Activated T-helper 1 cell treated with anti-CD3 and anti-CD28 coated beads, Interleukin-12 subunit alpha, Interleukin-12 subunit beta, Interleukin-2, Interleukin-4 antibody, amounts not matched to agents 30 ng/mL and 10 ng/mL and 1 ng/mL, durations not matched to agents 14 hours and 24 hours and 36 hours (primary cell): Measurements from ENCODE around the gene KLRD1. TPM values are rescaled to one million over a fixed set of nuclear protein-coding genes. Genes with fewer than 3 reads are reported as not detected.
"Not testable (repeated sequence)": the region's sequence is repeated elsewhere in the genome, so short reads cannot be mapped to it uniquely, and the experiment has no call there.

ENCODE experiments used
- DNase-seq: peaks from one replicate; pipeline ENCODE4 v3.0.0; 2021; ENCODE audit warnings: low spot score
- H3K27ac Mint-ChIP-seq: one replicate; pipeline ENCODE4 v1.8.0; 2021; ENCODE audit warnings: mild to moderate bottlenecking, mixed read lengths
- H3K27me3 Mint-ChIP-seq: one replicate; pipeline ENCODE4 v1.8.0; 2022; ENCODE audit warnings: mild to moderate bottlenecking, moderate library complexity, mixed read lengths; ENCODE audit not compliant: insufficient read depth
- H3K36me3 Mint-ChIP-seq: one replicate; pipeline ENCODE4 v1.8.0; 2021; ENCODE audit warnings: low read depth, mixed read lengths
- H3K4me1 Mint-ChIP-seq: one replicate; pipeline ENCODE4 v1.8.0; 2021; ENCODE audit warnings: low read depth, mixed read lengths
- H3K4me3 Mint-ChIP-seq: one replicate; pipeline ENCODE4 v1.8.0; 2021; ENCODE audit warnings: mild to moderate bottlenecking, moderate library complexity, mixed read lengths
- H3K9me3 Mint-ChIP-seq: one replicate; pipeline ENCODE4 v1.8.0; 2021; ENCODE audit warnings: mixed read lengths
- intact Hi-C: fragments of 100-400 bp; cut with micrococcal nuclease; formaldehyde crosslinking; loops from one replicate; pipeline ENCODE4 v1.15.1; 2024
- total RNA-seq: library from RNA; stranded (reverse); gene quantifications from 2 replicates; pipeline ENCODE4 v1.2.3, GENCODE V29; 2022

The KLRD1 gene
- total RNA-seq, 1 donor from 2014 or later: 2.5 TPM

GRCh38 chr12:10301103-10301502 is 6.6 kb upstream of the KLRD1 start:
- no peak for DNase-seq
- intact Hi-C loops: loop anchor here (5.0 to 10.0 kb wide), 7 partner anchors 421 to 1714 kb away; partner anchors contain the start of genes CLEC2B, CLECL1 and YBX3
- Mint-ChIP-seq H3K27ac (peak overlapping the region; percentile 29), H3K4me1 (peaks cover 53% of the 10 kb centered on the region), H3K27me3 (peaks cover 12% of the 10 kb centered on the region), H3K36me3 (peaks cover 10% of the 10 kb centered on the region), H3K9me3 (peaks cover 26% of the 10 kb centered on the region), H3K4me3 (no peak overlapping the region)

- peak; percentile 34 for DNase-seq
- Mint-ChIP-seq H3K4me1 (peaks cover 51% of the 10 kb centered on the region), H3K27ac (peak overlapping the region; percentile 54), H3K27me3 (peaks cover 7% of the 10 kb centered on the region), H3K4me3 (no peak overlapping the region), H3K36me3 (peaks cover 10% of the 10 kb centered on the region), H3K9me3 (peaks cover 26% of the 10 kb centered on the region)
- intact Hi-C loops: loop anchor here (1.0 to 10.0 kb wide), 16 partner anchors 11 to 1711 kb away; partner anchors contain the start of genes CLEC2B, CLEC7A, CLECL1 and STYK1
Observed at GRCh38 chr12:10304161-10304574, 3.5 kb upstream of the KLRD1 start.

- peaks cover 4% of the 10 kb centered on the region for H3K27me3 Mint-ChIP-seq
- peaks cover 22% of the 10 kb centered on the region for H3K9me3 Mint-ChIP-seq
- peaks cover 10% of the 10 kb centered on the region for H3K36me3 Mint-ChIP-seq
- DNase-seq: no peak
- intact Hi-C loops: loop anchor here (2.0 to 10.0 kb wide), 4 partner anchors 59 to 1709 kb away; no protein-coding TSS in a partner anchor
- H3K27ac Mint-ChIP-seq: no peak overlapping the region
- H3K4me1 Mint-ChIP-seq: peaks cover 51% of the 10 kb centered on the region
- no peak overlapping the region for H3K4me3 Mint-ChIP-seq
Observed at GRCh38 chr12:10305411-10305810, 2.3 kb upstream of the KLRD1 start.

DNA sequence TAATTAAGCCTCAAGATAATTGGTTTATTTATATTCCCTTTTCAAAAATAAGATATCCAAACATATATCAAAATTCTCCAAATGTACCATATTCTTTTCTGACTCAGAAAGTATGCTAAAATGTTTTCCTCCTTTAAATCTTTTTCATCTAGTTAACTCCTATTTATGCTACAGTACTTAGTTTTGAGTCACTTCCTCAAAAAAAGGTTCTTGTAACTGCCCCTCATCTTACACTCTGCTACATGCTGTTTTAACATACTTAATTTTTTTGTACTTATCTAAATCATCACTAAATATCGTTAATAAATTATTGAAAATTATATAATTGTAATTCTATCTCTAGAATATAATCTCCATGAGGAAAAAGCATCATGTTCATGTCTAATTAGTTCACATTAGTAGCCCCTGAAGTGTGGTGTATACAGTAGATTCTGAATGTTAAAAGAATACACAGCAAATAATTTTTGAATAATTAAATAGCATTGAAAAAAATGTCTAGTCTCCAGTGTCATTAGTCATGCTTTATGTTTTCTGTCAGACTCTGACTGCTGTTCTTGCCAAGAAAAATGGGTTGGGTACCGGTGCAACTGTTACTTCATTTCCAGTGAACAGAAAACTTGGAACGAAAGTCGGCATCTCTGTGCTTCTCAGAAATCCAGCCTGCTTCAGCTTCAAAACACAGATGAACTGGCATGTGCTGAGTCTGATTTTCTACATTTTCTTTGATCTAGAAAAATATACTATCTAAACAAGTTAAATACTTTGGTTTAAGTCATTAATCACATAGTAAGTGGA is 3.5 kb downstream of the KLRD1 start:
- Mint-ChIP-seq H3K27ac (no peak overlapping the region), H3K36me3 (peaks cover 2% of the 10 kb centered on the region), H3K4me3 (no peak overlapping the region), H3K27me3 (peaks cover 7% of the 10 kb centered on the region), H3K4me1 (peaks cover 5% of the 10 kb centered on the region), H3K9me3 (no peaks in the 10 kb centered on the region)
- intact Hi-C loops: no loop called here
- no peak for DNase-seq

GRCh38 chr12:10319388-10319787 is 11.7 kb downstream of the KLRD1 start:
- peak overlapping the region; percentile 74 for H3K27ac Mint-ChIP-seq
- no peak overlapping the region for H3K4me3 Mint-ChIP-seq

GRCh38 chr12:10320643-10321042 is 13.0 kb downstream of the KLRD1 start:
- Mint-ChIP-seq H3K4me3 (no peak overlapping the region), H3K36me3 (peaks cover 7% of the 10 kb centered on the region)

More at GRCh38 chr12:10319388-10319787, 11.7 kb downstream of the KLRD1 start:
- peaks cover 8% of the 10 kb centered on the region for H3K36me3 Mint-ChIP-seq
- peaks cover 23% of the 10 kb centered on the region for H3K4me1 Mint-ChIP-seq
- H3K27me3 Mint-ChIP-seq: peaks cover 15% of the 10 kb centered on the region
- H3K9me3 Mint-ChIP-seq: peaks cover 21% of the 10 kb centered on the region
- intact Hi-C loops: no loop called here
- no peak for DNase-seq

DNA sequence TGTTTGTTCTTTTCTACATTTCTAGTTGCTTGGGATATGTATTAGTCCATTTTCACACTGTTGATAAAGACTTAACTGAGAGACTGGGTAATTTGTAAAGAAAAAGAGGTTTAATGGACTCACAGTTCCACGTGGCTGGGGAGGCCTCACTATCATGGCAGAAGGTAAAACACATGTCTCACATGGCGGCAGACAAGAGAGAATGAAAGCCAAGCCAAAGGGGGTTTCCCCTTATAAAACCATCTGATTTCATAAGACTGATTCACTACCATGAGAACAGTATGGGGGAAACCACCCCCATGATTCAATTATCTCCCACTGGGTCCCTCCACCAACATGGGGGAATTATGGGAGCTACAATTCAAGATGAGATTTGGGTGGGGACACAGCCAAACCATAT is 21.0 kb downstream of the KLRD1 start:
- H3K27ac Mint-ChIP-seq, H3K4me3 Mint-ChIP-seq, H3K36me3 Mint-ChIP-seq, intact Hi-C loops, DNase-seq, H3K4me1 Mint-ChIP-seq: not testable (repeated sequence)
- Mint-ChIP-seq H3K9me3 (peaks cover 14% of the 10 kb centered on the region), H3K27me3 (peaks cover 20% of the 10 kb centered on the region)

More at GRCh38 chr12:10320643-10321042, 13.0 kb downstream of the KLRD1 start:
- Mint-ChIP-seq H3K4me1 (peaks cover 23% of the 10 kb centered on the region), H3K9me3 (peaks cover 22% of the 10 kb centered on the region), H3K27ac (peak overlapping the region; percentile 26), H3K27me3 (peaks cover 13% of the 10 kb centered on the region)
- no peak for DNase-seq
- intact Hi-C loops: loop anchor here (1.0 to 5.0 kb wide), 7 partner anchors 16 to 427 kb away; partner anchors contain the start of gene MAGOHB

GRCh38 chr12:10331642-10332239 is 24.1 kb downstream of the KLRD1 start:
- Mint-ChIP-seq H3K27ac (no peak overlapping the region), H3K36me3 (peaks cover 2% of the 10 kb centered on the region), H3K27me3 (peaks cover 20% of the 10 kb centered on the region), H3K9me3 (peaks cover 5% of the 10 kb centered on the region), H3K4me3 (no peak overlapping the region), H3K4me1 (peaks cover 5% of the 10 kb centered on the region)
- intact Hi-C loops: loop anchor here (1.0 kb wide), 1 partner anchor 231 kb away; no protein-coding TSS in a partner anchor
- no peak for DNase-seq

DNA sequence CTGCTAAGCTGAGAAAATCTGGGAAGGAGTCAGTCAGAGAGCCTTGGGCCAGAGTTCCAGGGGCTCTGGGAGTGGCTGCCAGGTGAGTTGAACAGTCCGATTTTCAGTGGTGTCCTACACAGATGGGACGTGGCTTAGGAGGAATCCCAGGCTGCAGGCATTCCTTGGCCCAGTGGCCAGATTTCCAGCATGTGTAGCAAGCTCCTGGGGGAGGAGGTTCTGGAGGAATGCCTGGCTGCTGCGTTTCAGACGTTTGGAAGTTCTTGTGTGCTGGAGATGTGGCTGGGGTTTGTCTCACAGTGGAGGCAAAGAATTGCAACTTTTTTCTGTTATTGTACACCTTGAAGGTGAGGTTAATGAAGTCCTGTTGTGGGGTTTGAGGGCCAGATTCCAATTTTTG is 28.5 kb downstream of the KLRD1 start:
- H3K9me3 Mint-ChIP-seq, H3K4me3 Mint-ChIP-seq, H3K27ac Mint-ChIP-seq, H3K4me1 Mint-ChIP-seq, H3K36me3 Mint-ChIP-seq, DNase-seq, intact Hi-C loops: not testable (repeated sequence)
- H3K27me3 Mint-ChIP-seq: peaks cover 21% of the 10 kb centered on the region

GRCh38 chr12:10338470-10338869 is 30.8 kb downstream of the KLRD1 start:
- H3K4me3 Mint-ChIP-seq, DNase-seq, H3K27ac Mint-ChIP-seq, intact Hi-C loops, H3K36me3 Mint-ChIP-seq, H3K9me3 Mint-ChIP-seq, H3K4me1 Mint-ChIP-seq: not testable (repeated sequence)
- peaks cover 16% of the 10 kb centered on the region for H3K27me3 Mint-ChIP-seq

DNA sequence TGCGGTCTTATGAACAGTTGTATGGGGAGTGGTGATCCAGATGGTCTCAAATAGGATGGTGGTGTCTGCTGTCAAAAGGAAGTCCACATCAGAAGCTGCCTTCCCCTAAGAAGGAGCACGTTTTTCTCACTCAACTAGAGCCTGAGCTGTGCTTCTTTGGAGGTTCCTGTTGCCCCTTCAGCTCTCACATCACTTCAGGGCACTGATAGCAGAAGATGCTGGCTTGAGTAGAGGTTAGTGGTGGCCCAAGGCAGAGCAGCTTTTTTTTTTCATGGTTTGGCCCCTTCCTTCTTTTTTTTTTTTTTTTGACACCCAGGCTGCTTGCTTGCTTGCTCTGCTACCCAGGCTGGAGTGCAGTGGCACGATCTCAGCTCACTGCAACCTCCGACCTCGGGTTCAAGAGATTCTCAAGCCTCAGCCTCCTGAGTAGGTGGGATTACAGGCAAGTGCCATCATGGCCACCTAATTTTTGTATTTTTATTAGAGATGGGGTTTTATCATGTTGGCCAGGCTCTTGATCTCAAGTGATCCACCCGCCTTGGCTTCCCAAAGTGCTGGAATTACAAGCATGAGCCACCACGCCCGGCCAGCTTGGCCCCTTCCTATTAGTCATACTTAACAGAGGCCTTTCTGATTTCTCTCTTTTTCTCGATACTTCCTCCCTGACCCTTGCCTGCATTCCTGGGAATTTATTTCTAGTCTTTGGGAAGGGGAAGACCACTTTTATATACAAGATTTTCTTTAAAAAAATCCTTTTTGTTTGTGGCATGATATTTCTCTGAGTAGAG is 31.6 kb downstream of the KLRD1 start:
- Mint-ChIP-seq H3K9me3 (peaks cover 4% of the 10 kb centered on the region), H3K4me1 (no peaks in the 10 kb centered on the region), H3K36me3 (no peaks in the 10 kb centered on the region), H3K27ac (no peak overlapping the region), H3K27me3 (peaks cover 16% of the 10 kb centered on the region), H3K4me3 (no peak overlapping the region)
- intact Hi-C loops: no loop called here
- DNase-seq: no peak

DNA sequence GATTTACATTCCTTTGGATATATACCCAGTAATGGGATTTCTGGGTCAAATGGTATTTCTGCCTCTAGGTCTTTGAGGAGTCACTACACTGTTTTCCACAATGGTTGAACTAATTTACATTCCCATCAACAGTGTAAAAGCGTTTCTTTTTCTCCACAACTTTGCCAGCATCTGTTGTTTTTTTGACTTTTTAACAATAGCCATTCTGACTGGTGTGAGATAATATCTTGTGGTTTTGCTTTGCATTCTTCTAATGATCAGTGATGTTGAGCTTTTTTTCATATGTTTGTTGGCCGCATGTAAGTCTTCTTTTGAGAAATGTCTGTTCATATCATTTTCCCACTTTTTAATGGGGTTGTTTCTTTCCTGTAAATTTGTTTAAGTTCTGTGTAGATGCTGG is 33.3 kb downstream of the KLRD1 start:
- DNase-seq, intact Hi-C loops, H3K9me3 Mint-ChIP-seq, H3K27ac Mint-ChIP-seq, H3K4me3 Mint-ChIP-seq, H3K36me3 Mint-ChIP-seq, H3K4me1 Mint-ChIP-seq: not testable (repeated sequence)
- H3K27me3 Mint-ChIP-seq: peaks cover 12% of the 10 kb centered on the region
